IMR-90 (cell line): ENCODE data around the gene RASSF4. TPM values are rescaled to one million over a fixed set of nuclear protein-coding genes. Genes with fewer than 3 reads are reported as not detected.

Experiments
- ATAC-seq: fragments of 200-7000 bp; cut with Tn5 transposase; 2 replicates; pipeline ENCODE4 v1.9.1; 2020; ENCODE audit warnings: low read depth, mild to moderate bottlenecking, moderate library complexity
- BruUV-seq: library from RNA; stranded (reverse); fragments of 400-500 nt; replicated peaks from 2 replicates; lab custom pipeline; 2021; lab: Mats Ljungman, UMichigan
- CTCF ChIA-PET: fragments of 300-600 bp; formaldehyde crosslinking; extraction: SDS; loops from one replicate; lab custom pipeline; 2021; ENCODE audit warnings: antibody characterized with exemption; lab: Yijun Ruan, JAX
- POLR2A ChIA-PET: fragments of 300-600 bp; sonication (Branson Sonifier 250); formaldehyde crosslinking; loops from one replicate; lab custom pipeline; 2022; ENCODE audit warnings: antibody characterized with exemption; ENCODE audit not compliant: unreplicated experiment; lab: Charles Lee
- DNase-seq: peaks from one replicate; pipeline ENCODE4 v3.0.0; 2013
- H2AFZ ChIP-seq: replicated peaks from 2 replicates; pipeline ENCODE3; 2013; ENCODE audit warnings: low read length, mild to moderate bottlenecking; ENCODE audit not compliant: poor library complexity
- H2AK5ac ChIP-seq: 2 replicates; pipeline ENCODE4 v1.6.1; 2013; ENCODE audit warnings: low read depth, low read length, inconsistent platforms
- H2AK9ac ChIP-seq: replicated peaks from 2 replicates; pipeline ENCODE3; 2013; ENCODE audit warnings: mild to moderate bottlenecking, low read depth, low read length, moderate library complexity; ENCODE audit not compliant: poor library complexity
- H2BK120ac ChIP-seq: 2 replicates; pipeline ENCODE4 v1.6.1; 2013; ENCODE audit warnings: low read depth, low read length, inconsistent platforms
- H2BK15ac ChIP-seq: 3 replicates; pipeline ENCODE4 v1.6.1; 2013; ENCODE audit warnings: low read depth, low read length, inconsistent platforms
- H2BK20ac ChIP-seq: 2 replicates; pipeline ENCODE4 v1.6.1; 2013; ENCODE audit warnings: low read depth, mild to moderate bottlenecking, inconsistent platforms, low read length, moderate library complexity
- H2BK5ac ChIP-seq: 2 replicates; pipeline ENCODE4 v1.6.1; 2013; ENCODE audit warnings: mild to moderate bottlenecking, low read depth, low read length, inconsistent platforms; ENCODE audit not compliant: poor library complexity, severe bottlenecking
- H3K14ac ChIP-seq: replicated peaks from 2 replicates; pipeline ENCODE4 v1.6.1; 2013; ENCODE audit warnings: low read depth, low read length, inconsistent platforms
- H3K18ac ChIP-seq: 2 replicates; pipeline ENCODE4 v1.6.1; 2013; ENCODE audit warnings: low read depth, low read length, control low read depth
- H3K23ac ChIP-seq: 2 replicates; pipeline ENCODE4 v1.6.1; 2013; ENCODE audit warnings: low read depth, low read length, inconsistent platforms
- H3K27ac ChIP-seq: 2 replicates; pipeline ENCODE4 v1.5.1; 2013; ENCODE audit warnings: mild to moderate bottlenecking, control low read depth, low read length; ENCODE audit not compliant: insufficient read depth
- H3K27me3 ChIP-seq: 2 replicates; pipeline ENCODE4 v1.6.1; 2013; ENCODE audit warnings: low read length; ENCODE audit not compliant: control insufficient read depth, insufficient read depth
- H3K36me3 ChIP-seq: 2 replicates; pipeline ENCODE4 v1.6.1; 2013; ENCODE audit warnings: low read length, mixed read lengths; ENCODE audit not compliant: control insufficient read depth, insufficient read depth
- H3K4ac ChIP-seq: 2 replicates; pipeline ENCODE4 v1.6.1; 2013; ENCODE audit warnings: low read depth, low read length, inconsistent platforms
- H3K4me1 ChIP-seq: 2 replicates; pipeline ENCODE4 v1.6.1; 2013; ENCODE audit warnings: low read length, mixed read lengths; ENCODE audit not compliant: control insufficient read depth, insufficient read depth
- H3K4me2 ChIP-seq: 2 replicates; pipeline ENCODE4 v1.6.1; 2013; ENCODE audit warnings: low read depth, mild to moderate bottlenecking, control low read depth, low read length, moderate library complexity
- H3K4me3 ChIP-seq: 2 replicates; pipeline ENCODE4 v1.5.1; 2013; ENCODE audit warnings: low read depth, mild to moderate bottlenecking, control low read depth, low read length, moderate library complexity; ENCODE audit not compliant: insufficient read depth
- H3K56ac ChIP-seq: 2 replicates; pipeline ENCODE4 v1.6.1; 2013; ENCODE audit warnings: low read length, inconsistent platforms; ENCODE audit not compliant: insufficient read depth; ENCODE audit errors: extremely low read depth
- H3K79me1 ChIP-seq, 2 experiments: 2 replicates each; pipeline ENCODE4 v1.6.1; 2013; ENCODE audit warnings: low read length in 2 of 2, inconsistent platforms in 1 of 2, low read depth in 1 of 2
- H3K9ac ChIP-seq: 2 replicates; pipeline ENCODE4 v1.6.1; 2013; ENCODE audit warnings: low read depth, low read length, control low read depth
- H3K9me1 ChIP-seq: 2 replicates; pipeline ENCODE4 v1.6.1; 2013; ENCODE audit warnings: low read length, inconsistent platforms; ENCODE audit not compliant: insufficient read depth
- H3K9me3 ChIP-seq: 2 replicates; pipeline ENCODE4 v1.6.1; 2013; ENCODE audit warnings: low read length; ENCODE audit not compliant: control insufficient read depth, insufficient read depth
- H4K20me1 ChIP-seq: 2 replicates; pipeline ENCODE4 v1.6.1; 2013; ENCODE audit warnings: low read length, inconsistent platforms; ENCODE audit not compliant: insufficient read depth
- H4K5ac ChIP-seq: 2 replicates; pipeline ENCODE4 v1.6.1; 2013; ENCODE audit warnings: mild to moderate bottlenecking, low read depth, low read length, control low read depth
- H4K8ac ChIP-seq, 2 experiments: 2 replicates each; pipeline ENCODE4 v1.6.1; 2013; ENCODE audit warnings: low read depth in 2 of 2, low read length in 2 of 2, control low read depth in 1 of 2, inconsistent platforms in 1 of 2
- H4K91ac ChIP-seq: 2 replicates; pipeline ENCODE4 v1.6.1; 2013; ENCODE audit warnings: low read depth, low read length, inconsistent platforms; ENCODE audit not compliant: insufficient read depth
- BHLHE40 ChIP-seq: fragments of 150-350 bp; IDR thresholded peaks from 2 replicates; pipeline ENCODE4 v1.6.1; 2016; ENCODE audit warnings: mild to moderate bottlenecking, low read depth, low read length
- CEBPB ChIP-seq: IDR thresholded peaks from 2 replicates; pipeline ENCODE4 v1.6.1; 2012; ENCODE audit warnings: low read depth, low read length, improper control_type of control experiment
- CHD1 ChIP-seq: IDR thresholded peaks from 2 replicates; pipeline ENCODE4 v1.6.1; 2012; ENCODE audit warnings: low read depth, low read length, improper control_type of control experiment
- ELK1 ChIP-seq: fragments of 150-350 bp; IDR thresholded peaks from 2 replicates; pipeline ENCODE4 v1.6.1; 2016; ENCODE audit warnings: low read depth, mild to moderate bottlenecking, low read length, moderate library complexity, borderline replicate concordance
- RCOR1 ChIP-seq: IDR thresholded peaks from 2 replicates; pipeline ENCODE4 v1.6.1; 2012; ENCODE audit warnings: mild to moderate bottlenecking, low read length, improper control_type of control experiment; ENCODE audit not compliant: insufficient replicate concordance
- RFX5 ChIP-seq: IDR thresholded peaks from 2 replicates; pipeline ENCODE4 v1.8.0; 2012; ENCODE audit warnings: low read depth, mild to moderate bottlenecking, low read length, moderate library complexity
- WGBS, 2 experiments: methylation state at CpG; one replicate each; pipeline versions ENCODE4 v1.1.5 to v1.1.7; 2013; ENCODE audit warnings: missing lambda C conversion rate in 2 of 2; ENCODE audit not compliant: insufficient read length in 1 of 2; ENCODE audit errors: extremely low coverage in 2 of 2; 5-methylcytosine and 5-hydroxymethylcytosine counted together
- dilution Hi-C: fragments of 300-500 bp; cut with HindIII; formaldehyde crosslinking; loops from one replicate; pipeline ENCODE4 v1.14.3; 2018; ENCODE audit warnings: low sequenced_read_pairs; ENCODE audit not compliant: unreplicated experiment
- in situ Hi-C: fragments of 300-500 bp; cut with MboI; formaldehyde crosslinking; loops from 3 replicates; pipeline ENCODE4 v1.14.3; 2019; ENCODE audit warnings: low sequenced_read_pairs, inconsistent platforms, mixed read lengths
- intact Hi-C: fragments of 100-400 bp; cut with micrococcal nuclease; formaldehyde crosslinking; loops from 2 replicates; pipeline ENCODE4 v1.10.0; 2022
- polyA plus RNA-seq, 3 experiments: library from polyadenylated mRNA; depleted of rRNA; stranded (reverse); fragments of >200 nt; gene quantifications; 2 replicates each; pipeline ENCODE4 v1.2.3, GENCODE V29; 2012; ENCODE audit warnings: low replicate concordance in 1 of 3
- total RNA-seq: library from RNA; depleted of rRNA; stranded (reverse); fragments of >200 nt; gene quantifications from 2 replicates; pipeline ENCODE4 v1.2.3, GENCODE V29; 2012

The RASSF4 gene
- total and polyA plus RNA-seq, 2 of the 4 experiments (the other 2 are of a cell fraction) = 5.9 to 8.6 TPM

- H2AK9ac ChIP-seq = peak overlapping the region; percentile 48
- no peaks in the 10 kb centered on the region for H3K27me3 ChIP-seq
- H3K56ac ChIP-seq = no peak overlapping the region; the same call in 1 of the 2 replicates
- peaks cover 7% of the 10 kb centered on the region; the same call in 1 of the 2 replicates for H3K36me3 ChIP-seq
- peak overlapping the region; percentile 73 for H3K18ac ChIP-seq
- intact Hi-C loops = no loop called here
- peaks cover 60% of the 10 kb centered on the region for H3K4me1 ChIP-seq
- peak overlapping the region; percentile 91 for H2AK5ac ChIP-seq
- no peak for TF ChIP-seq RFX5
- no peak for TF ChIP-seq CEBPB
- TF ChIP-seq RCOR1 = no peak
- TF ChIP-seq CHD1 = no peak
- no peak for TF ChIP-seq BHLHE40
- no peak for TF ChIP-seq ELK1
- peaks cover 0 to 18% of the 10 kb centered on the region in 2 experiments; a peak in 2 of 4 replicates for H3K79me1 ChIP-seq
- no peak overlapping the region for H3K4me2 ChIP-seq
- ChIA-PET CTCF (no interaction called here), POLR2A (no interaction called here)
- no peaks in the 10 kb centered on the region for H4K20me1 ChIP-seq
- no TSS peak for BruUV-seq
- ATAC-seq = no peak
- H3K23ac ChIP-seq = peak overlapping the region; percentile 31; the same call in 1 of the 2 replicates
- peak overlapping the region; percentile 87 for H4K91ac ChIP-seq
- in situ Hi-C loops = loop anchor here (25.0 kb wide), 4 partner anchors 1028 to 1847 kb away; partner anchors contain the start of genes CSGALNACT2 and HNRNPF
- no peak overlapping the region for H3K4me3 ChIP-seq
- peak overlapping the region; percentile 85 for H2BK20ac ChIP-seq
- DNase-seq = no peak
- WGBS, 2 experiments = 81% methylated on average over 11 of the region's 15 CpGs; no CpG with 5 or more reads in 1 of the 2 experiments
- H2BK5ac ChIP-seq = peak overlapping the region; percentile 62
- peaks cover 42% of the 10 kb centered on the region for H3K9me1 ChIP-seq
- dilution Hi-C loops = no loop called here
- peak overlapping the region; percentile 93 for H2BK120ac ChIP-seq
- H2BK15ac ChIP-seq = peak overlapping the region; percentile 86; the same call in 1 of the 3 replicates
- H3K27ac ChIP-seq = peak overlapping the region; percentile 75; the same call in 1 of the 2 replicates
- peak overlapping the region; percentile 74 for H3K14ac ChIP-seq
- peak overlapping the region; percentile 81 for H3K4ac ChIP-seq
- peak overlapping the region; percentile 54 for H2AFZ ChIP-seq
- no peaks in the 10 kb centered on the region for H3K9me3 ChIP-seq
- peak overlapping the region; percentile 60 for H4K5ac ChIP-seq
- peak overlapping the region; percentile 11; the same call in 1 of the 2 replicates for H3K9ac ChIP-seq
- peak overlapping the region; percentile 44 to 75; a peak in 2 of 4 replicates for H4K8ac ChIP-seq
These were observed 25.1 kb downstream of the RASSF4 start for GRCh38 chr10:44984671-44985101.
